Thyroid gland (tissue), 4 donors: ENCODE results near the gene NAB1.

ENCODE experiments used
- POLR2A ChIP-seq, 2 donors: fragments of 450-650 bp; IDR thresholded peaks; one replicate each; pipeline ENCODE4 v1.6.1; 2017; ENCODE audit warnings: antibody characterized with exemption in 2 of 2, mild to moderate bottlenecking in 2 of 2, moderate library complexity in 1 of 2
- TF ChIP-seq, protein P1 (sequence below), 6 experiments: fragments of 200-600 bp in 3 of 6; fragments of 450-650 bp in 3 of 6; sonication (generic) in 3 of 6; IDR thresholded peaks; one replicate each; pipeline ENCODE4 v1.5.1; 2016 to 2019; ENCODE audit warnings: antibody characterized with exemption in 6 of 6, mild to moderate bottlenecking in 2 of 6, inconsistent platforms in 1 of 6, moderate library complexity in 1 of 6

DNA sequence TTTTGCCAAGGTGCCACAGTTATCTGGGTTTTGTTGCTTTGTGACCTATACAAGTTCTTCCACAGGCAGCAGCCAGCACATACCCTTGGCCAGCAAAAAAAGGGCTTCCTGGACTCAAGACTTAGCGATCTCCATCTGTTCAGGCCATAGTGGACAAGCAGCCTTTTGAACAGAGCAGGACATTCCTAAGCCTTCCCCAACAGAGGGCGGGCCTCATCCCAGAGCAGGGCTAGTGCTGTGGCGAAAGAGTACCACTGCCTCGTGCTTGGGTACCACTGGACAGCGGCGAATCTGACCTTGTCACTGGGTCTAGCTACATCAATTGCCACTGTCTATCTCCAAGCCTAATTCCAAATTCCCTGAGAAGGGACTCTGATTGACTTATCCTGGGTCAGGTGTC is 56.4 kb downstream of the NAB1 start:
- TF ChIP-seq, protein P1, sequence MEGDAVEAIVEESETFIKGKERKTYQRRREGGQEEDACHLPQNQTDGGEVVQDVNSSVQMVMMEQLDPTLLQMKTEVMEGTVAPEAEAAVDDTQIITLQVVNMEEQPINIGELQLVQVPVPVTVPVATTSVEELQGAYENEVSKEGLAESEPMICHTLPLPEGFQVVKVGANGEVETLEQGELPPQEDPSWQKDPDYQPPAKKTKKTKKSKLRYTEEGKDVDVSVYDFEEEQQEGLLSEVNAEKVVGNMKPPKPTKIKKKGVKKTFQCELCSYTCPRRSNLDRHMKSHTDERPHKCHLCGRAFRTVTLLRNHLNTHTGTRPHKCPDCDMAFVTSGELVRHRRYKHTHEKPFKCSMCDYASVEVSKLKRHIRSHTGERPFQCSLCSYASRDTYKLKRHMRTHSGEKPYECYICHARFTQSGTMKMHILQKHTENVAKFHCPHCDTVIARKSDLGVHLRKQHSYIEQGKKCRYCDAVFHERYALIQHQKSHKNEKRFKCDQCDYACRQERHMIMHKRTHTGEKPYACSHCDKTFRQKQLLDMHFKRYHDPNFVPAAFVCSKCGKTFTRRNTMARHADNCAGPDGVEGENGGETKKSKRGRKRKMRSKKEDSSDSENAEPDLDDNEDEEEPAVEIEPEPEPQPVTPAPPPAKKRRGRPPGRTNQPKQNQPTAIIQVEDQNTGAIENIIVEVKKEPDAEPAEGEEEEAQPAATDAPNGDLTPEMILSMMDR (IDR thresholded peaks at IDR 0.05), result no peak
- no peak for TF ChIP-seq POLR2A (IDR thresholded peaks at IDR 0.05)
